Heart left ventricle (tissue), 16 donors: ENCODE data around the gene OSTC. TPM values are rescaled to one million over a fixed set of nuclear protein-coding genes. Genes with fewer than 3 reads are reported as not detected.

Source experiments
- ATAC-seq, 4 donors: fragments of 200-7000 bp; cut with Tn5 transposase; one replicate each; pipeline ENCODE4 v1.9.1; 2020 to 2022; ENCODE audit warnings: moderate library complexity in 4 of 4, mild to moderate bottlenecking in 3 of 4, moderate number of reproducible peaks in 1 of 4
- DNase-seq, 5 donors: peaks; one replicate each; pipeline ENCODE4 v3.0.0-alpha.2; 2020
- H3K27ac ChIP-seq, 12 donors: fragments of 200-600 bp; sonication (generic) in 4 of 12; one replicate each; pipeline versions ENCODE4 v1.5.0 to v1.8.0; 2016 to 2022; ENCODE audit warnings: mild to moderate bottlenecking in 2 of 12
- H3K27me3 ChIP-seq, 9 donors: fragments of 200-600 bp; sonication (generic) in 2 of 9; one replicate each; pipeline versions ENCODE4 v1.5.1 to v1.8.0; 2016 to 2022; ENCODE audit warnings: mild to moderate bottlenecking in 3 of 9
- H3K36me3 ChIP-seq, 9 donors: fragments of 200-600 bp; sonication (generic) in 2 of 9; one replicate each; pipeline versions ENCODE4 v1.5.0 to v1.8.0; 2018 to 2022; ENCODE audit warnings: mild to moderate bottlenecking in 2 of 9
- H3K4me1 ChIP-seq, 12 donors: fragments of 200-600 bp; sonication (generic) in 4 of 12; one replicate each; pipeline versions ENCODE4 v1.5.0 to v1.8.0; 2016 to 2022; ENCODE audit warnings: mild to moderate bottlenecking in 3 of 12
- H3K4me3 ChIP-seq, 12 donors: fragments of 200-600 bp; sonication (generic) in 4 of 12; one replicate each; pipeline versions ENCODE4 v1.5.0 to v1.8.0; 2017 to 2022; ENCODE audit warnings: mild to moderate bottlenecking in 9 of 12, moderate library complexity in 4 of 12
- H3K9me3 ChIP-seq, 12 donors: fragments of 200-600 bp; sonication (generic) in 4 of 12; one replicate each; pipeline versions ENCODE4 v1.5.0 to v1.8.0; 2016 to 2022; ENCODE audit warnings: mild to moderate bottlenecking in 1 of 12
- POLR2A ChIP-seq, 2 donors: fragments of 450-650 bp; IDR thresholded peaks; one replicate each; pipeline ENCODE4 v1.6.1; 2017; ENCODE audit warnings: antibody characterized with exemption in 2 of 2, mild to moderate bottlenecking in 2 of 2, moderate library complexity in 2 of 2
- WGBS, 4 donors: extraction: QIAGEN DNeasy Blood & Tissue Kit in 2 of 4; methylation state at CpG; one replicate each; pipeline versions ENCODE4 v1.1.5 to v1.1.7; 2013 to 2018; 5-methylcytosine and 5-hydroxymethylcytosine counted together
- intact Hi-C, 10 donors: fragments of 100-400 bp; cut with DNase I; formaldehyde crosslinking; loops; one replicate each; pipeline versions ENCODE4 v1.11.1 to v1.14.2; 2022
- polyA plus RNA-seq, 2 donors: library from polyadenylated mRNA; stranded (reverse); fragments of 200-250 nt; gene quantifications; one replicate each; pipeline ENCODE4 v1.2.3, GENCODE V29; 2013
- total RNA-seq, 9 donors: library from RNA; depleted of rRNA in 2 of 9; stranded (reverse); fragments of >200 nt in 2 of 9; fragmentation: NEBNext Ultra II Directional in 3 of 9; extraction: Animal tissue kit (Norgen Biotek cat#: 25700) in 3 of 9; gene quantifications; one replicate each; pipeline versions ENCODE4 v1.1.0 to v1.2.4, GENCODE V29; 2016 to 2023
- TF ChIP-seq, protein P1 (sequence below), 12 donors: fragments of 200-600 bp; sonication (generic) in 4 of 12; IDR thresholded peaks; one replicate each; pipeline versions ENCODE4 v1.5.0 to v1.8.0; 2018 to 2022; ENCODE audit warnings: antibody characterized with exemption in 12 of 12, mild to moderate bottlenecking in 5 of 12
- donor health status: ischemic (EF 13 %, LVEDD 7.1; RV severe dilation, severe dysfunction).
- donor health status: healthy with polysubstance abuse.
- donor health status: DM: no; HTN: yes; CAD: no.
- donor health status: DM: no; HTN: no; CAD: no.
- donor health status: ischemic (EF 25% LVEDD 6.9; RV normal size, moderate dysfunction).
- donor health status: ischemic (EF 25% LVEDD 5.7; RV mildly dilated, moderate dysfunction).
- donor health status: healthy.
- donor health status: DM: yes; HTN: yes; CAD: no.
- donor health status: ischemic (EF 35%, LVEDD 5.7; RV mildly dilated, moderate dysfunction).
- donor health status: nonischemic (EF 11% LVEDD 7.7; RV severe dilation, severe dysfunction).
- donor health status: DM: yes; HTN: yes; CAD: no.
- donor health status: PGD.
- donor health status: ischemic (EF 29% LVEDD 5.4; RV normal size, mild dysfunction).
- donor health status: nonischemic (EF 23%, LVEDD 6.1; RV moderate dilation, normal function).

OSTC gene
- total and polyA plus RNA-seq, 11 donors, result 20.5 to 146 (median 32.4) TPM

DNA sequence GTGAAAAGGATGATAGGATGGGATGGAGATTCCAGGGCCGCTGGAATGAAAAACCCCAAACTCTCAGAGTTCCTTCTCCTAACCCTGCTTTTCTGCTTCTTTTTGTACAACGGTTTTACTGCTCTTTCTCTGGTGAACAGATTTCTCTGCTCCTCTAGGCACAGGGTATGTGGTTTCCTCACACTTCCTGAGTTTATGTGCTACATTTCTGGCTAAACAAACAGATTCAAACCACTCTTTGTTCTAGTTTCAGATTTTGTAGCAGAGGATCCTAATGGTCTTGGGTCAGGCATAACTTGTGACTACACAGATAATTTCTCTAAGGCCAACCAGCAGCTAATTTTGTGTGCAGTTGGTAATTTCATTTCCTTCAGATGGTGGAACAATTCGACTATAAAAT, 52.6 kb downstream of the OSTC start:
- Histone ChIP-seq H3K4me3 (no peak overlapping the region), H3K27me3 (no peaks in the 10 kb centered on the region), H3K9me3 (no peaks in the 10 kb centered on the region), H3K36me3 (no peaks in the 10 kb centered on the region), H3K27ac (no peak overlapping the region), H3K4me1 (no peaks in the 10 kb centered on the region)
- 61 to 78% (median 71%) methylated on average over 3 of the region's 3 CpGs for WGBS, 4 donors
- no peak for DNase-seq
- ATAC-seq, result no peak
- intact Hi-C loops, result no loop called here
- TF ChIP-seq, protein P1, sequence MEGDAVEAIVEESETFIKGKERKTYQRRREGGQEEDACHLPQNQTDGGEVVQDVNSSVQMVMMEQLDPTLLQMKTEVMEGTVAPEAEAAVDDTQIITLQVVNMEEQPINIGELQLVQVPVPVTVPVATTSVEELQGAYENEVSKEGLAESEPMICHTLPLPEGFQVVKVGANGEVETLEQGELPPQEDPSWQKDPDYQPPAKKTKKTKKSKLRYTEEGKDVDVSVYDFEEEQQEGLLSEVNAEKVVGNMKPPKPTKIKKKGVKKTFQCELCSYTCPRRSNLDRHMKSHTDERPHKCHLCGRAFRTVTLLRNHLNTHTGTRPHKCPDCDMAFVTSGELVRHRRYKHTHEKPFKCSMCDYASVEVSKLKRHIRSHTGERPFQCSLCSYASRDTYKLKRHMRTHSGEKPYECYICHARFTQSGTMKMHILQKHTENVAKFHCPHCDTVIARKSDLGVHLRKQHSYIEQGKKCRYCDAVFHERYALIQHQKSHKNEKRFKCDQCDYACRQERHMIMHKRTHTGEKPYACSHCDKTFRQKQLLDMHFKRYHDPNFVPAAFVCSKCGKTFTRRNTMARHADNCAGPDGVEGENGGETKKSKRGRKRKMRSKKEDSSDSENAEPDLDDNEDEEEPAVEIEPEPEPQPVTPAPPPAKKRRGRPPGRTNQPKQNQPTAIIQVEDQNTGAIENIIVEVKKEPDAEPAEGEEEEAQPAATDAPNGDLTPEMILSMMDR (IDR thresholded peaks at IDR 0.05), result no peak
- TF ChIP-seq POLR2A (IDR thresholded peaks at IDR 0.05), result no peak

DNA sequence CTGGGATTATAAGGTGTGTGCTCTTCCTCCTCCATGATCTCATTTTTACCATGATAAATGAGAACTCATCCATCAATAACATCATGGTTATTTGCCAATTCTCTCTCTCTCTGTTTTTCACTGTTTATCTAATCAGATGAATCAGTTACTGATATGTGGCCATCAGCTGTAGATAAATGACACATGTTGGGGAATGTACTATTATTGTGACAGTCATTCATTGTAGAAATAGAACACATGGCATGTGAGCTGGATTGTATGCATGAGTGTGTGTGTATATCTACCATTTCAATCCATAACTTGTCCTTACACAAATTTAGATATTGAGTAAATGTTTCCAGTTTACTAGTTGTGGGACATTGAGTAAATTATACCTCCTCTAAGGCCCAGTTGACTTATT, 53.0 kb downstream of the OSTC start:
- H3K9me3 ChIP-seq, result no peaks in the 10 kb centered on the region
- no peaks in the 10 kb centered on the region for H3K4me1 ChIP-seq
- DNase-seq (no peak), ATAC-seq (no peak)
- TF ChIP-seq, protein P1 (IDR thresholded peaks at IDR 0.05), result no peak
- no peak for TF ChIP-seq POLR2A (IDR thresholded peaks at IDR 0.05)
- H3K4me3 ChIP-seq, result no peak overlapping the region
- H3K27me3 ChIP-seq, result no peaks in the 10 kb centered on the region
- intact Hi-C loops, result no loop called here
- H3K36me3 ChIP-seq, result no peaks in the 10 kb centered on the region
- no peak overlapping the region for H3K27ac ChIP-seq

- no peaks in the 10 kb centered on the region for H3K4me1 ChIP-seq
- intact Hi-C loops, result no loop called here
- H3K27me3 ChIP-seq, result no peaks in the 10 kb centered on the region
- no peak overlapping the region for H3K4me3 ChIP-seq
- 48 to 59% (median 53%) methylated on average over 2 of the region's 2 CpGs for WGBS, 4 donors
- DNase-seq, result no peak
- TF ChIP-seq POLR2A (IDR thresholded peaks at IDR 0.05), result no peak
- TF ChIP-seq, protein P1 (IDR thresholded peaks at IDR 0.05), result no peak
- H3K36me3 ChIP-seq, result no peaks in the 10 kb centered on the region
- H3K9me3 ChIP-seq, result no peaks in the 10 kb centered on the region
- no peak overlapping the region for H3K27ac ChIP-seq
- no peak for ATAC-seq
Observed at GRCh38 chr4:108703966-108704365, 53.6 kb downstream of the OSTC start.

DNA sequence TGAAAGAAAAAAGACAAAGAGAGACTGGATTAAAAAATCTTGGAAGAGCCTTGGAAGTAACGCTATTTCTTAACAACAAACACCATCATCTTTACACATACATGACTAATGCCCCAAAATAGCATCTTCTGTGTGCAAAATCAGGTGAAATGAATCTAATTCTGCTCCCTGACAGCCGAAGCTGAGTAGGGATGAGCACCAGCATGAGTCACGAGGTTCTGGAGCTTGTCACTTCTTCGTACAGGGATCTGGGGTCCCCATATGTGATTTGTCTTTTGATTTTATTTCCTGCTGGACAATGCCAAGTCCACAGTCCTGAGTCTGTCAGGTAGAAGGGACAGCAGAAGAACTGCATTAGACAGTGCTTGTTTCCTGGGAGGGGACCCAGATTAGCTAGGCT, 55.9 kb downstream of the OSTC start:
- ATAC-seq (no peak), DNase-seq (no peak)
- WGBS, 4 donors, result 61 to 73% (median 68%) methylated on average over 4 of the region's 4 CpGs
- no peaks in the 10 kb centered on the region for H3K4me1 ChIP-seq
- H3K27me3 ChIP-seq, result no peaks in the 10 kb centered on the region
- H3K4me3 ChIP-seq, result no peak overlapping the region
- no peaks in the 10 kb centered on the region for H3K36me3 ChIP-seq
- intact Hi-C loops, result no loop called here
- H3K27ac ChIP-seq, result no peak overlapping the region
- TF ChIP-seq POLR2A (IDR thresholded peaks at IDR 0.05), result no peak
- TF ChIP-seq, protein P1 (IDR thresholded peaks at IDR 0.05), result no peak
- H3K9me3 ChIP-seq, result no peaks in the 10 kb centered on the region
